ENCODE measurements around the gene ST6GALNAC1.
"Not testable (repeated sequence)": the region's sequence is repeated elsewhere in the genome, so short reads cannot be mapped to it uniquely, and the experiment has no call there.

Gene ST6GALNAC1

GRCh38 chr17:76612465-76612864 is 31.1 kb downstream of the ST6GALNAC1 start:
- DNase-seq (ENCODE audit: low spot score) = no peak

DNA sequence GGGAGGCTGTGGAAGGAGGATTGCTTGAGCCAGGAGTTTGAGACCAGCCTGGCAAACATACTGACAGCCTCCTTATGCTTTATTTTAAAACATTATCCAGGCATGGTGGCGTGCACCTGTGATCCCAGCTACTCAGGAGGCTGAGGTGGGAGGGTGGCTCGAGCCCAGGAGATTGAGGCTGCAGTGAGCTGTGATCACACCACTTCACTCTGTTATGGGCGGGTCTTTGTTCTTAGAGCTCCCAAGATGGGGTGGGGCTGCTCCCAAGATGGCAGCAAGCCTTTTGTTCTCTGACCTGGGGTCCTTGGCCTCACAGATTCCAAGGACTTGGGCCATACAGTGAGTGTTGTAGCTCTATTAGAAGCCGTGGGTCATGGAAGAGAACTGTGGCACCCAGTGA is 31.8 kb downstream of the ST6GALNAC1 start:
- no peak for DNase-seq (ENCODE audit: low spot score)

- DNase-seq (ENCODE audit: low spot score) = not testable (repeated sequence)
Measured at GRCh38 chr17:76611080-76611749, 32.3 kb downstream of the ST6GALNAC1 start.

- not testable (repeated sequence) for DNase-seq (ENCODE audit: low spot score)
Measured at GRCh38 chr17:76606685-76607084, 36.9 kb downstream of the ST6GALNAC1 start.

GRCh38 chr17:76601065-76601464 is 42.5 kb downstream of the ST6GALNAC1 start:
- no peak for DNase-seq (ENCODE audit: low spot score)

GRCh38 chr17:76599694-76600460 is 43.7 kb downstream of the ST6GALNAC1 start:
- DNase-seq (ENCODE audit: low spot score) = no peak

GRCh38 chr17:76598004-76598439 is 45.5 kb downstream of the ST6GALNAC1 start:
- no peak for DNase-seq (ENCODE audit: low spot score)

GRCh38 chr17:76597156-76598003 is 46.2 kb downstream of the ST6GALNAC1 start:
- DNase-seq (ENCODE audit: low spot score) = no peak

DNA sequence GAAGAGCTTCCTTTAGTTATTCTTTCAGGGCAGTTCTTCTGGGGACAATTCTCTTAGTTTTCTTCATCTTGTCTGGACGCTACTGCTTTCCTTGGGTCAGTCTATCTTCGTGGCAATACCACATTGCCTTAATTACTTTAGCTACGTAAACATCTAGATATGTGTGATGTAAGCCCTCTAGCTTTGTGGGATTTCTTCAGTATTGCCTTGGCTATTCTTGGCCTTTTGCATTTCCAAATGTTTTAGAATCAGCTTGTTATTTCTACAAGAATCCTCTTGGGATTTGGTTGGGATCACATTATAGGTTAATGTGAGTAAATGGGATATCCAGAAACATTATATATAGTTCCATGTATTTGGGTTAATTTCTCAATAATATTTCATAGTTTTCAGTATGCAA is 48.9 kb downstream of the ST6GALNAC1 start:
- no peak for DNase-seq (ENCODE audit: low spot score)

DNA sequence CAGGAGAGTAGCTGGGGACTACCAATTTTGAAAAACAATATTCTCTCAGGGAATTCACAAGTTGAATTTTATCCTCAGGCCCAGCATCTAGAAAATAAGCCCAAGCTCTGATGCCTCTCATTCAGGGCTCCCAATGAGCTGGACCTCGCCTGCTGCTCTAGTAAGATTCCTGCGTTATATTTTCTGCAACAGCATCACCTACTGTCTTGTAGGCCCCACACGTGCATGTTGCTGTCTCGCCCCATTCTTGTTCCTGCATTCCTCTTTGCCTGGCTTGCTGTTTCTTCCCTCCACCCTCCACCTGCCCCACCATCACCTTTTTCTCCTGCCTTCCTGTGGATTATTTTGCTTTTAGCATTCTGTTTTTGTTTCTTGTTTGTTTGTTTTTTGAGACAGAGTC is 49.6 kb downstream of the ST6GALNAC1 start:
- no peak for DNase-seq (ENCODE audit: low spot score)

- no peak for DNase-seq (ENCODE audit: low spot score)
Measured at GRCh38 chr17:76593384-76593826, 50.2 kb downstream of the ST6GALNAC1 start.

GRCh38 chr17:76588182-76588581 is 55.4 kb downstream of the ST6GALNAC1 start:
- no peak for DNase-seq (ENCODE audit: low spot score)

- DNase-seq (ENCODE audit: low spot score) = no peak
Measured at GRCh38 chr17:76586741-76587487, 56.6 kb downstream of the ST6GALNAC1 start.

- no peak for DNase-seq (ENCODE audit: low spot score)
Measured at GRCh38 chr17:76585649-76586593, 57.6 kb downstream of the ST6GALNAC1 start, which contains the start of gene ST6GALNAC2. ST6GALNAC2 (minus strand) TSS chr17:76585860; CDS start chr17:76585808, 52 bp downstream.

- DNase-seq (ENCODE audit: low spot score) = no peak
Measured at GRCh38 chr17:76585033-76585648, 58.4 kb downstream of the ST6GALNAC1 start.

DNA sequence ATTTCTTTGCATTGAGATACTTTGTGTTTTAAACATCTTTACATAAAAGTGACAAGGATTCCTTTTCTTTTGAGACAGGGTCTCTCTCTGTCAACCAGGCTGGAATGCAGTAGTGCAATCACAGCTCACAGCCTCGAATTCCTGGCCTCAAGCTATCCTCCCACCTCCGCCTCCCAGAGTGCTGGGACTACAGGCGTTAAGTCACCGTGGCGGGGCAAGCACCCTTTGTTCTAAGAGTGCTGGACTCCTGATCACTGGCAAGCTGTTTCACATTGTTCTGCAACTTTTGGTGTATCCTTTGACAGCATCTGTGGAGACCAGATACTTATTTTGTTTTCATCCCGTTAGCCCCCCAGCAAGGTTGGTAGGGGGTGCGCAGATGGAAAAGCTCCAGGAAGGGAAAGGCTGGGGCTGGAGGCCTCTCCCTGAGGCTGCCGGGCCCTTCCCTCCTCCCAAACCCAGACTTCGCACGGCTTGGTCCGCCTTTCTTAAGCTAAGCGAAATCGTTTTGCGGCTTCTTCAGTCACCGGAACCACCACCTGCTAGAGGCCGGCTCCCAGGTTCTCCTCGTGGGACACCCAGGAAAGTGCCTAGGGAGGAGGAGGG is 59.0 kb downstream of the ST6GALNAC1 start:
- DNase-seq (ENCODE audit: low spot score) = no peak

DNA sequence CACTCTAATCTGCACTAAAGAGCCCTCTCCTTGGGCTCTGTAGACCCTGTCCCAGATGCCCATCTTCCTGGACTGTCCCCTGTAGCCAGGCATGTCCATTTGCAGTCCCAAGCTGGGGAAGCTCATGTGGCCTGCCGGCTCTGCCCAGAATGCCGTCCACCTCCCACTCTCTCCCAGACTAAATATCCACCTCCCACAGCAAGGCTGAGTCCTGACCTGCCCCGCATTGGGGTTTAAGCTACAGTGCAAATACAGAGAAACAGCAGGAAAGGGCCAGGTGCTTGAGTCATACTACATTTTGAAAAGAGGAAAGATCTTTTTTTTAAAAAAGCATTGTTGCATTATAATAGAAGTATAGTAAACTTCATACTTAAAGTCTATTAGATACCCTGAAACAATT is 60.9 kb downstream of the ST6GALNAC1 start:
- no peak for DNase-seq (ENCODE audit: low spot score)

GRCh38 chr17:76581515-76581914 is 62.0 kb downstream of the ST6GALNAC1 start:
- no peak for DNase-seq (ENCODE audit: low spot score)

- no peak for DNase-seq (ENCODE audit: low spot score)
Measured at GRCh38 chr17:76579281-76579680, 64.3 kb downstream of the ST6GALNAC1 start.

DNA sequence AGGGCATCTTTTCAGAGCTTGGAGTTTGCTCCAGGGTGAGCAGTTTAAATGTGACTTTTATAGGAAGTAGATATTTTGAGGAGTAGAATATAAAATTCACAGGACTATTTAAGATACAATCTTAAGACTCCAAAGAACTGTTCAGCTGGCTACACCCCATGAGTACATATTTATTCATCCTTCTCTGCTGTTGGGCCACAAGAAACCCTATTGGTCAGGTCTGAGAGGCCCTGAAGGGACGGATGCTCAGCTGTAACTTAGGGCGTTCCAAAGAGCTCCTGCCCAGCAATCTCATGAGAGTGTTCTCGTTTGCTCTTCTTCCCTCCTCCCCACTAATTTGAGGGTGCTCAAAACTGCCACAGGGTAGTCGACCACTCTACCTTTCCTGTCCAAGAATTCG is 65.2 kb downstream of the ST6GALNAC1 start:
- no peak for DNase-seq (ENCODE audit: low spot score)

Data from activated CD4-positive, alpha-beta T cell treated with anti-CD3 and anti-CD28 coated beads, Interleukin-2, Interleukin-4, amounts not matched to agents 100 ng/mL and 50 ng/mL, durations not matched to agents 16 hours and 8 hours (primary cell).